ENCODE data around the gene SRSF8.

The SRSF8 gene

GRCh38 chr11:95054356-95054755, 12.4 kb upstream of the SRSF8 start:
- no peak for TF ChIP-seq MAX (IDR thresholded peaks at IDR 0.05; ENCODE audit: low read depth, low read length)
- no peak for TF ChIP-seq POLR2A (IDR thresholded peaks at IDR 0.05; ENCODE audit: extremely low read depth, insufficient read length)
- TF ChIP-seq CTCF (IDR thresholded peaks at IDR 0.05; ENCODE audit: low read depth, low read length): no peak
- no peak for TF ChIP-seq MYC (IDR thresholded peaks at IDR 0.05; ENCODE audit: low read depth, low read length)
- H3K4me3 ChIP-seq (ENCODE audit: low read depth, low read length): no peak overlapping the region
- DNase-seq (ENCODE audit: low read depth): no peak

- H3K4me3 ChIP-seq (ENCODE audit: low read depth, low read length): no peak overlapping the region
- TF ChIP-seq MAX (IDR thresholded peaks at IDR 0.05; ENCODE audit: low read depth, low read length) (no peak), MYC (IDR thresholded peaks at IDR 0.05; ENCODE audit: low read depth, low read length) (no peak), CTCF (IDR thresholded peaks at IDR 0.05; ENCODE audit: low read depth, low read length) (no peak), POLR2A (IDR thresholded peaks at IDR 0.05; ENCODE audit: extremely low read depth, insufficient read length) (no peak)
These were observed 11.3 kb upstream of the SRSF8 start for GRCh38 chr11:95055283-95055897.

GRCh38 chr11:95057959-95058358, 8.8 kb upstream of the SRSF8 start:
- TF ChIP-seq MAX (IDR thresholded peaks at IDR 0.05; ENCODE audit: low read depth, low read length): no peak
- no peak for TF ChIP-seq POLR2A (IDR thresholded peaks at IDR 0.05; ENCODE audit: extremely low read depth, insufficient read length)
- TF ChIP-seq CTCF (IDR thresholded peaks at IDR 0.05; ENCODE audit: low read depth, low read length): no peak
- no peak for TF ChIP-seq MYC (IDR thresholded peaks at IDR 0.05; ENCODE audit: low read depth, low read length)
- no peak for DNase-seq (ENCODE audit: low read depth)
- no peak overlapping the region for H3K4me3 ChIP-seq (ENCODE audit: low read depth, low read length)

More at GRCh38 chr11:95055283-95055897, 11.3 kb upstream of the SRSF8 start:
- DNase-seq (ENCODE audit: low read depth): no peak

GRCh38 chr11:95058621-95059020, 8.1 kb upstream of the SRSF8 start:
- no peak for TF ChIP-seq MYC (IDR thresholded peaks at IDR 0.05; ENCODE audit: low read depth, low read length)
- TF ChIP-seq MAX (IDR thresholded peaks at IDR 0.05; ENCODE audit: low read depth, low read length): no peak
- no peak for TF ChIP-seq CTCF (IDR thresholded peaks at IDR 0.05; ENCODE audit: low read depth, low read length)
- no peak for TF ChIP-seq POLR2A (IDR thresholded peaks at IDR 0.05; ENCODE audit: extremely low read depth, insufficient read length)
- DNase-seq (ENCODE audit: low read depth): no peak
- H3K4me3 ChIP-seq (ENCODE audit: low read depth, low read length): no peak overlapping the region

GRCh38 chr11:95059046-95059445, 7.7 kb upstream of the SRSF8 start:
- DNase-seq (ENCODE audit: low read depth): no peak

More at GRCh38 chr11:95059046-95059445, 7.7 kb upstream of the SRSF8 start:
- TF ChIP-seq CTCF (IDR thresholded peaks at IDR 0.05; ENCODE audit: low read depth, low read length) (no peak), MAX (IDR thresholded peaks at IDR 0.05; ENCODE audit: low read depth, low read length) (no peak), MYC (IDR thresholded peaks at IDR 0.05; ENCODE audit: low read depth, low read length) (no peak), POLR2A (IDR thresholded peaks at IDR 0.05; ENCODE audit: extremely low read depth, insufficient read length) (no peak)
- H3K4me3 ChIP-seq (ENCODE audit: low read depth, low read length): no peak overlapping the region
